Jurkat, Clone E6-1 (cell line): Measurements from ENCODE around the gene PSMB9. TPM values are rescaled to one million over a fixed set of nuclear protein-coding genes. Genes with fewer than 3 reads are reported as not detected.
A peak's percentile ranks its signal among the peaks of the same experiment; 100 is the strongest.
"Not testable (repeated sequence)": the region's sequence is repeated elsewhere in the genome, so short reads cannot be mapped to it uniquely, and the experiment has no call there.

Source experiments
- DNase-seq: peaks from one replicate; pipeline ENCODE4 v3.0.0-alpha.2; 2011; ENCODE audit warnings: low read depth, low spot score
- H3K4me3 ChIP-seq: 2 replicates; pipeline ENCODE4 v1.5.1; 2011; ENCODE audit warnings: mild to moderate bottlenecking, low read length, control low read depth, moderate library complexity
- polyA plus RNA-seq: library from polyadenylated mRNA; unstranded; fragments of >200 nt; gene quantifications from one replicate; pipeline ENCODE4 v1.2.1, GENCODE V29; 2012; ENCODE audit warnings: missing spikeins; ENCODE audit not compliant: insufficient read length, insufficient read depth

The PSMB9 gene
- 107 TPM for polyA plus RNA-seq

DNA sequence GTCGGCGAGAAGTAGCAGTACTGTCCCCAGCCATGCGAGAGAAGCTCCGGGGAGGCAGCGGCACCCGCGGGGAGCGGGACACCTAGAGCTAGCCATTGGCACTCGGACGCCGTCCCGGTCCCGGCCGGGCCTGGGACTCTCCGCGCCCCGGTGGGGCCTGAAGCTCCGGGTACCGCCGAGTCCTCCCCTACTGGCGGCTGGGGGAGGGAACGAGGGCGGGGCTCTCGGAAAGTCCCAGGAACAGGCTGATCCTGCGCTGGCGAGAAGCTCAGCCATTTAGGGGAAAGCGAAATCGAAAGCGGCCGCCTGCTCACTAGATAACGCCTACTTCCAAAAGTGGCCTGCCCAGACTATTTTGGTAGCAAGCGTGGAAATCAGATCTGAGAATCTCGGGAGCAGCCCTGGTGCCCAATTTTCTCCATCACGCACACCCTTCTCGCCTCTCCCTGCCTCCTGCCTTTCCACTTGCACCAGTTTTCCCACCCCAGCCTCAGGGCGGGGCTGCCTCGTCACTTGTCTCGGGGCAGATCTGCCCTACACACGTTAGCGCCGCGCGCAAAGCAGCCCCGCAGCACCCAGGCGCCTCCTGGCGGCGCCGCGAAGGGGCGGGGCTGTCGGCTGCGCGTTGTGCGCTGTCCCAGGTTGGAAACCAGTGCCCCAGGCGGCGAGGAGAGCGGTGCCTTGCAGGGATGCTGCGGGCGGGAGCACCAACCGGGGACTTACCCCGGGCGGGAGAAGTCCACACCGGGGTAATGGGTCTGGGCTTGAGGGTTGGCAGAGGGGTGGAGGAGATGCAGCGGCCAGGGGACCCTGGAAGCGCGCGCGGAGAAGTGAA, at the start of gene PSMB9, which contains the start of gene TAP1:
PSMB9 (plus strand) TSS at position 652 of the 835 bp plus-strand sequence; CDS start at position 690, 38 bp downstream.
TAP1 (minus strand) TSS at position 164 of the 835 bp plus-strand sequence; CDS start at position 96, 68 bp downstream.
- H3K4me3 ChIP-seq: peak within 1 kb of the TSS; percentile 84
- DNase-seq: peak; percentile 88

DNA sequence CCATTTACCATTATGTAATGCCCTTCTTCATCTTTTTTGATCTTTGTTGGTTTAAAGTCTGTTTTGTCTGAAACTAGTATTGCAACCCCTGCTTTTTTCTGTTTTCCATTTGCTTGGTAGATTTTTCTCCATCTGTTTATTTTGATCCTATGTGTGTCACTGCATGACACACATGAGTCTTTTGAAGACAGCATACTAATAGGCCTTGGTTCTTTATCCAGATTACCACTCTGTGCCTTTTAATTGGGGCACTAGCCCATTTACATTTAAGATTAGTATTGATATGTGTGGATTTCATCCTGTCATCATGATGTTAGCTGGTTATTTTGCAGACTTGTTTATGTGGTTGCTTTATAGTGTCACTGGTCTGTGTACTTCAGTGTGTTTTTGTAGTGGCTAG, 48.6 kb upstream of the PSMB9 start:
- not testable (repeated sequence) for DNase-seq, H3K4me3 ChIP-seq

DNA sequence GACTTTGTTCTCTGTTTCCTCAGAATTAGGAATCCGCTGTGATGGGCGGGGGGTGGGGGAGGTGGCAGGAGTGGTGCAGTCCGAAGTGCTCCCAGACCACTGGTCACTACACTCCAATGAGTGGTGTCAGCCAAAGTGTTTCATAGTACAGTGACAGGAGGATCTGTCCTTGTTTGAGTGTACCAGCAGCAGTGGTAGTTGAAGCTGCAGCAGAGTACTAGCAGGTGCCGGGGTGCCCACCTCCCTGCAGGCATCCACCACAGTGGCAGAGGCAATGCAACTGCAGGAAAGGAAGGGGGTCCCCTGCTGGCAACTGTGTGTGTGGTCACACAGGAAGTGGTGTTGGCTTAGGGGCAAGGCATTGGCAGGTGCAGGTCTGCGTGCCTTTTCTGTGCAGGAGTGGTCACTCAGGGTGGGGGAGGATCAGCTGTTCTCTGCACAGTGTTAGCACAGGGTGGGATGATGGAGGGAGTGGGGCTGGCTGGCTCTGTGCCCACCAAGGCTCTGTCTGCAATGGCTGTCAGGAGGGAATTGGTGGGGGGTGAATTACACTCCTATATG, 46.9 kb upstream of the PSMB9 start:
- no peak overlapping the region for H3K4me3 ChIP-seq
- DNase-seq: peak; percentile 23

DNA sequence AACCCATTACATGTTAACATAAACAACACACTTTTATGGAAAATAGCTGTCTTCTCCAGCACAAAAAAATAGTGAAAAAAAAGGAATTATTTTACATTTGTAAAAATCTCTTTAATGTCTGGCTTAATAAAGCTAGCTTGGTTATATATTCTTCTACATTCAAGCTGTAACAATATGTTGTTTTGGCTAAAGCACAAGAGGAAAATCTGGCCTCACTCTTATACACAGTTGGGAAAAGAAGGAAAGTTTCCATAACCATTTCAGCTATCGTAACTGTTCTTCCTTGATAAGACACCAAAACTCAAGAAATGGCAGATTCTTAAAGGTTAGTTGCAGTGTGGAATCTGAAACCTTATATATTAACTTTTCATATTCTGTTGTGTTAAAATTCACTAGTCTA, 44.8 kb upstream of the PSMB9 start:
- DNase-seq: no peak
- no peak overlapping the region for H3K4me3 ChIP-seq

DNA sequence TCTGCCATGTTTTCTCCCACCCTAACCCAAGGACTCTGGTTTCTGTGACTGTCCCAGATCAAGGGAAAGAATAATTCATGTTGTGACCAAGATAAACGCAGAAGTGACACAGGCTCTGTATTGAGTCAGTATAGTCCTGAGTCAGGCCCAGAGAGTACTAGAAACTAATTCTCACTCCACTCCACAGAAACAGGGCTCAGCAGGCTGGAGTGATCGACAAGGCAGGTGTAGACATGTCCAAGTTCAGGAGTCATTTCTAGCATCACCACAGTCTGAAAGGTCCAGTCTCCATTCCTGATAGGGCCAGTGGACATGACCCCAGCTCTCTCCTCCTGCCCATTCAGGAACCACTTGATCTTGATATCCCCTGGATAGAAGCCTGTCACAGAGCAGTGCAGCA, 39.8 kb upstream of the PSMB9 start:
- DNase-seq: no peak
- H3K4me3 ChIP-seq: no peak overlapping the region

DNA sequence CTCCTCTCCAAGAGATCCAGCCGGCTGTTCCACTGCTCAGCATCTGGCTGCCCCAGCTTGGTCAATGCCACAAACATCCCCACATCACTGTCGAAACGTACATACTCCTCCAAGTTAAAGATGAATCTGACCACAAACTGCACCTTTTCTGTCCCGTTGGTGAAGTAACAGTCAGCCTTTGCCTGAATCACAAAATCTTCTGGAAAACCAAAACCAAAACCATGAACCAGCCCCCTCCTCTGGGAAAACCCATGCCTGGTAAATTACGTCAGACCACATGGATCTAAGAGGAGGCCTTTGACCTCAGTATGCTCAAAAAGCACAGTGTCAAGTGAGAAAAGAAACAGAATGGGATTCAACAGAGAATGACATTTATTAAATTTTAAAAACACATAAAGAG, 38.9 kb upstream of the PSMB9 start:
- no peak for DNase-seq
- no peak overlapping the region for H3K4me3 ChIP-seq

DNA sequence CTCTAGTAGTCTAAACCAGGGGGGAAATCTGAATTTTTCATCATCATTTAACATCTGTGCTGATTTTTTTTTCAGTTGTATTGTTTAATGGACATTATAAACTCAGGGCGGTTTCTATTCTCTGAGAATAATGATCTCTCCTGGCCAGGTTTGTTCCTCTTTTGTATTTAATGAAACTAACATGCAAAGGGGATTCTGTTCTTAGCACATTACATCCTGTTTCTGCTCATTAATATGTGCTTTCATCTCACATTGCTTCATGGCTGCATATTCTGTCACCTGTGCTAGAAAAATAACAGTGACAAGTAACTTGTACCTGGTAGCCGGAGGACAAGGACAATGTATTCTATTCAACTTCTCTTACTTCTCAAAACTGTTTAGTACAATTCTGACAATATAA, 38.0 kb upstream of the PSMB9 start:
- H3K4me3 ChIP-seq: no peak overlapping the region
- DNase-seq: no peak

DNA sequence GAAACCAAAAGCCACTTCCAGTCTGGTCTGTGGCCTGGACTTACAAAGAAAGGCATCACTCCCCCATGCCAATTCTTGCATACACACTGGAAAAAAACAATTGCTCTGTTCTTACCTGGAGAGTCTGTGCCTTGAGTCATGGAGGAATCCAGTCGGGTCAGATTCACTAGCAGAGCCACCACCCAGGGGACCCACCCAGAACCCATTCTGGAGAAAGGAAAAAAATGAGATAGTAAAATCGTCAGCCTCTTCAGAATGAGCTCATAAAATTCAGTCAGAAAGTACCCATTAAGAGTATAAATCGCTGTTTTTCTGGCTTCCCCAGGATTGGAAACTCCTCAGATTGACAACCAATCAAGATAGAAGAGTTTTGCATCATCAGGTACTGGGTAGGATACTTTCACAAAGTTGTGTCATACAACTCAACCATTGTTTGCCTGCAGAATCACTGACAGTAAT, 37.2 kb upstream of the PSMB9 start, which contains the start of gene HLA-DOB:
HLA-DOB (minus strand) TSS at position 257 of the 459 bp plus-strand sequence; CDS start at position 206, 51 bp downstream.
- H3K4me3 ChIP-seq: no peak within 1 kb of the TSS
- peak; percentile 30 for DNase-seq

DNA sequence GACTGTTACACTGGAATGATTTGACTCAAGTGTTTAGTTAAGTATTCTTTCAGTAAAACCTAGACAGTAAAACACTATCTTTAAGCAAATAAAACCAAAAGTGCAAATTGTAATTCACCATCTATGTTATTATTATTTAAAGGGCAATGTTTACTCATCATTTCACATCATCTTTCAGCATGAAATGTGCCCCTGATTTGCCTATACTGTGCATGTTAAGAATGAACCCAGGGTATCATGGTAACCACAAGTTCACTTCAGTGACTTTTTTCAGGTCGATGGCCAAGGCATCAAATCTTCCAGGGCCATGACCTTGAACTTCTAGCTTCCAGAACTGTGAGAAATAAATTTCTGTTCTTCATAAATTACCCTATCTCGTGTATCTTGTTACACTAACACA, 35.1 kb upstream of the PSMB9 start:
- H3K4me3 ChIP-seq: no peak overlapping the region
- no peak for DNase-seq

DNA sequence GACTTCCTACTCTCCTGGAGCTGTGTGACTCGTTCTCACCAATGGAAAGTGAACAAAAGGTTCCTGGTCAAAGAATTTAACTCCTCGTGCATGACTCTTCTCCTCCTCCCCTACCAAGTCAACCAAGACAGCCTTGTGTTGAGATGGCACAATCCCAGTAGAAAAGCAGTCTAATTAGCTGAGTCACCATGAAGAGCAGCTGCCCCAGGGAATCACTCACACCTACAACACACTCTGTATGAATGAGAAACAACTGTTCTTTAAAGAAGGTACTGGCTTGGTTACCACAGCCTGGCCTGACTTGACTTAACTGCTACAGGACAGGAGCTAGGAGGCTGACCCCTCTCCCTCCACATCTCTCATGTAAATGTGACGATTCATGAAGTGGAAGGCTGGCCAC, 34.3 kb upstream of the PSMB9 start:
- no peak for DNase-seq

DNA sequence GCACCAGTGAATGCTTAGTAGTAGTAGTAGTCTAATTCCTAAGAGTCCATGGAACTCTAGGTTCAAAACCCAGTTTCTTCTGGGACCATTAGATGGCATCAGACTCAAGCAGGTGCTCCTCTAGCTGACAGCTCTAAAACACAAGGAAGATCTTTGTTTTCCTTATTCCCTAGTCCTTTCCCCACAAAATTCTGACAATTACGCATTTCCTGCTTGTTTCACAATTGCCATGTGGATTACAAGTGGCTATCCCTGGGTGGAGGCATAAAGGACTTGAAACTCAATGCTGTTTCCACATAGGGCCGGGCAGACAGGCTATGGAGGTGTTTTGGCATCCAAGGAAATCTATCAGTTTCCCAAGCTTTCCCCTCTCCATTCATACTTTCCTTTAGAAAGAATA, 28.0 kb upstream of the PSMB9 start:
- no peak overlapping the region for H3K4me3 ChIP-seq
- DNase-seq: no peak

More for the DNA sequence above, 34.3 kb upstream of the PSMB9 start:
- H3K4me3 ChIP-seq: no peak overlapping the region

DNA sequence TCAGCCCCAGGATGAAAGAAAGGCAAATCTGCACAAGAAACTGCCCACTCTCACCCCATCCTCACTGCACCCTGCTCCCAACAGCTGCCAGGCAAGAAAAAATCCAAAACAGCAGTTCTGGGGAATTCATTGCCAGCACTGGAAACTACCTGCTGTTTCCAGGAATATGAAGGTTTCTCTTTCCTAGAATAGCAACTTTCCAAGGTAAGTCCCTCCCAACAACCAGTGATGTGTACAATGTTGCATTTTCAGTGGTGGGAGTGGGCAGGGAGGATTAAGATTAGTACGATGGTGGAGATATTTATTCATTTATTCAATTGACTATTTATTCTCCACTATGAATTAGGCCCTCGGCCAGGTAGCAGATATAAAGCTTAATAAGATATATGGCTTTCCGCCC, 27.0 kb upstream of the PSMB9 start:
- DNase-seq: no peak
- no peak overlapping the region for H3K4me3 ChIP-seq

DNA sequence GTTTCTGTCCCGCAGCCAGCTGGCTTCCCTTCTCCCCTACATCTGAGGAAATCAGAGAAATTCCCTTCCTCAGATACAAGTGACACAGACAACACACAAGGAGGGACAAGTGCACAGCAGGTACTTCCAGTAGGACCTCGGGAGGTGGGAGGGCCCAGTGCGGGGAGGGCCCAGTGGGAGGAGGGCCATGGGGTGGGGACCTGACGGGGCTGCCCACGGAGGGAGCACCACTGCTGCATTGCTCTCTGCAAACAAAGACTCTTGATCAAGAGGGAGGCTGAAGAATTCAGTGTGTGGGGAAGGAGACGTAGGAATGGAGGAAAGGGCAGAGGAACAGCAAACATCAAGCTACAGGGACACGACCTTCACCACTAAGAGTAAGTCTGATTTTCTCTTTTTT, 24.5 kb upstream of the PSMB9 start:
- DNase-seq: no peak

DNA sequence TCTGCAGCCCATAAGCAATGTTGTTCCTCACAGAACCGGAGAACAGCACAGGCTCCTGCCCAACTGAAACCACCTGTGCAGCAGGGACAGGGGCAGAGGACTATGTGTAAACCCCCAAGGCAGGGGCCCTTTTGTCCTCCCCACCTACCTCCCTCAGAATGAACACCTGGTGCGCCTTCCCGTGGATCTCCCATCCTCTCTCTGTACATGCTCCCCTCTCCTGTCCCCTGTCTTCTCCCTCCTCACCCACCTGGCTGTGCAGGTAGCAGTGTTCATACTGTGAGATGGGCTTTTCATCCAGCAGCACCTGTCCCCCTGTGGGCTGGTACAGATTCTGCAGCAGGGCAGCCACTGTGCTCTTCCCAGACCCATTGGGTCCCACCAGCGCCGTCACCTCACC, 24.0 kb upstream of the PSMB9 start:
- DNase-seq: no peak
- no peak overlapping the region for H3K4me3 ChIP-seq

More for the DNA sequence above, 24.5 kb upstream of the PSMB9 start:
- H3K4me3 ChIP-seq: no peak overlapping the region

DNA sequence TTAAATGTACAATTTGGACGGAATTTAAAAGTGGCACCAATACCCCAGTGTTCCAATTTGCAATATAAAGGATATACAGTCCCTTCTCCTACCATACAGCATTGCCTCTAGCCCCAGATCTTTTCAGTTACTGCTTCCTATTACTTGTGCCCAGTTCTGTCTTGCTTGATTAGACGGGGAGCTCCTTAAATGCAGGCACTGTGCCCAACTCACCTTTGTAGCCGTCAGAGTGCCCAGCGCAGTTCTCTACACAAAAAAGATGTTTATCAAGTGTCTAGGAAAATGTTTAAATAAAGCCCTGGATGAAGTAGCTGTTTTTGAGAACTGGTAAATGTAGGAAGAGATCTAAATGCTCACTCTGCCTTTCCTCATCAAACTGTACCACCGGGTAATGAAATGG, 23.1 kb upstream of the PSMB9 start:
- H3K4me3 ChIP-seq: no peak overlapping the region
- DNase-seq: no peak

DNA sequence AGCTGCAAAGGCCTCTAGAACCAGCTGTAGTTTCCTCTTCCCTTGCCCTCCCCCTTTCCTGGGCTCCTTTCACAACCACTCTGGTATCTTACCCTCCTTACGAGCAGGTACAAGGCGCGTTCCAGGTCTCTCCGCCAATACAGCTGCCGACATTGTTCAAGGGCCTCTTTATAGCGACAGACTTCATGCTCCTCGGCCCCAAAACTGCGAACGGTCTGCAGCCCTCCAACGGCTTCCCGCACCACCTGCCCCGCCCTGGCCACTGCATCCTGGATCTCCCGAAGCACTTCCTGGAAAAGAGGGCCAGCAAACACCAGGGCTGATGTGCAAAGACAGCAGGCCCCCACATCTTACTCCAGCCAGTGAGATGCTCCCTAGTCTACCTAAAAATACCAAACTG, 21.5 kb upstream of the PSMB9 start:
- DNase-seq: no peak
- H3K4me3 ChIP-seq: no peak overlapping the region

DNA sequence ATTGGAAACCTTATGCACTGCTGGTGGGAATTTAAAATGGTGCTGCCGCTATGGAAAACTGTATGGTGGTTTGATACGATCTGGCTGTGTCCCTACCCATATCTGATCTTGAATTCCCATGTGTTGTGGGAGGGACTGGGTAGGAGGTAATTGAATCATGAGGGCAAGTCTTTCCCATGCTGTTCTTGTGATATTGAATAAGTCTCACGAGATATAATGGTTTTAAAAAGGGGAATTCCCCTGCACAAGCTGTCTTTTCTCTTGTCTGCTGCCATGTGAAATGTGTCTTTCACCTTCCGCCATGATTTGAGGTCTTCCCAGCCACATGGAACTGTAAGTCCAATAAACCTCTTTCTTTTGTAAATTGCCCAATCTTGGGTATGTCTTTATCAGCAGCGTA, 20.3 kb upstream of the PSMB9 start:
- DNase-seq: no peak
- H3K4me3 ChIP-seq: no peak overlapping the region

DNA sequence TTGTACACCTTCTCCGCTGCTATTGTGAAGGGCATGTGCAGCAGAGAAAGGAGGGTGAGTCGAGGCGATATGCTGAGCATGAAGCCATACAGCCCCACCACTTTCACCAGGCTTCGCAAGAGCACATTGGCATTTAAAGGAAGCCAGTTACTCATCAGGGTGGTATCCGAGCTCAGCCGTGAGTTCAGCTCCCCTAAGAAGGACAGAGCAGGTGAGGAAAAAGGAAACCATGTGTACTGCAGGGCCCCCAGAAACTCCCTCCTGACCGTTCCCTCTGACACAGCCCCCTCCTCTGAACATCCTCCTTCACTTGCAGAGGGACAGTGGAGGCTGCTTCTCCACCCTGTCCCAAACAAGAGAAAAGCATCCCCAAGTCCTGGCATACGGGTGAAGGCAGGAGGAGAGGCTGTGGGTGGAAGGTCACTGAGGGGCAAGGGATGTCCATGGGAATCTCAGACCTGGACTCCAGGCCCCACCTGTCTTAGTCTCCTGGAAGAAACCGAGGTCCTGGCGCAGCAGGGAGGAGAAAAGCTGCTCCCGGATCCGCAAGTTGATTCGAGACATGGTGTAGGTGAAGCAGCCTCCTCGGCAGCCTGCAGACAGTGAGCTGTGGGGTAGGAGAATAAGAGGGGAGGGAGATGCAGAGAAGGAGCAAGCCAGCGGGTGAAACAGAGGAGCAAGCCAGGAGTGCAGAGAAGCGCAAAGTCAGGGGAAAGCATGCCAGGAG, 18.7 kb upstream of the PSMB9 start:
- no peak overlapping the region for H3K4me3 ChIP-seq
- no peak for DNase-seq

DNA sequence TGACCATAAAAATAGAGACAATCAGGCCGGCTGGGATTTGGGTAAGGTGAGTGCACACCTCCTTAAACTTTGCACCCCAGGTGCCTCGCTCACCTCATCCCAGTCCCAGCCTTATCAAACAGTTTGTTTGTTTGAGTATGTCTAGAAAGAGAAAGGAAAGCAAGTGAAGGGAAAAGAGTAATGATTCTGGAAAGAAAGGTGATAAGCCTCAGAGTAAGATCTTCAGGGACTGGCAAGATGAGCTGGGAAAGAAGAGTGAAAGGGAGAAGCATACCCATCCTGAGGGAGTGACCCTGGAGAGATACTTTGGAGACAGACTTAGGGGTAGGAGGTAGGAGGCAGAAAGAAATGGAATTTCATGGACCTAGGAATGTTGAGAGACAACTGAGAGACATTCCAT, 17.1 kb upstream of the PSMB9 start:
- no peak overlapping the region for H3K4me3 ChIP-seq
- DNase-seq: no peak

DNA sequence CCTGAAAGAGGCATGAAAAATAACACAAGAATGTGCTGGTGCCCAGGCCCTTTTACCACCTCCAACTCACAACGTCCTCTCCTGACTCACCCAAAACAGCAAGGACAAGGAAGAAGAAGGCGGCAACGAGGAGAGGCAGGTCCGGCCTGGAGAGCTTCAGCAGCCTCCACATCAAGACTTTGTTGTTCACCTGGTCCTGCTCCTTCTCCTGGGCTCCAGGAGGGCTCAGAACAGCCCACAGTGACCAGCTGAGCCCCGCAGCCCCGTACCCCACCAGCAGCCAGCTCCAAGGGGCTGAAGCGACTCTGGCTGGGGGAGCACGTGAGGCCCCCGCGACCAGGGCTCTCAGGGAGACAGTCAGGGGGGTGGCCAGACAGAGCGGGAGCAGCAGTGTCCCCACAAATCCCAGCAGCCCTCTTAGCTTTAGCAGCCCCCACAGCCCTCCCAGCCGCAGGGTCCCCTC, 16.3 kb upstream of the PSMB9 start:
- DNase-seq: no peak
- H3K4me3 ChIP-seq: peak overlapping the region; percentile 84
